ENCODE data around the gene ADAM19.

DNA sequence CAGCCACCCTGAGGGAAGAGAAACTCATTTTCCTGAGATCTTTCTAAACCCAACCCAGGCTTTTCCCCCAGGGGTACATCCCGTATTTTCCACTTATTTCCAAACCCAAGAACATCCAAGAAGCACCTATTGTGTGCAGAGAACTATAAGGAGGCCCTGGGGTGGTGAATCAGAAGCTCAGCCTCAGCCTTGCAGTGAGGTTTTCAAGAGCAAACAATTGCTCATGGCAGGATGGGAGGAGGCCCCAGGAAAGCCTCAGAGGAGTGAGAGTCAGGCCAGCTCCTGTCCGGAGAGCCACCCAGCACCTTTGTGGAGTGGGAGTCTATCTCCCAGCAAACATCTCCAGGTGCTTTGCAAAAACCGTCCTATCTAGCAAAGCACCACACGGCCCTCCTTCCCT lies 96.4 kb downstream of the ADAM19 start:
- TF ChIP-seq, protein P1, sequence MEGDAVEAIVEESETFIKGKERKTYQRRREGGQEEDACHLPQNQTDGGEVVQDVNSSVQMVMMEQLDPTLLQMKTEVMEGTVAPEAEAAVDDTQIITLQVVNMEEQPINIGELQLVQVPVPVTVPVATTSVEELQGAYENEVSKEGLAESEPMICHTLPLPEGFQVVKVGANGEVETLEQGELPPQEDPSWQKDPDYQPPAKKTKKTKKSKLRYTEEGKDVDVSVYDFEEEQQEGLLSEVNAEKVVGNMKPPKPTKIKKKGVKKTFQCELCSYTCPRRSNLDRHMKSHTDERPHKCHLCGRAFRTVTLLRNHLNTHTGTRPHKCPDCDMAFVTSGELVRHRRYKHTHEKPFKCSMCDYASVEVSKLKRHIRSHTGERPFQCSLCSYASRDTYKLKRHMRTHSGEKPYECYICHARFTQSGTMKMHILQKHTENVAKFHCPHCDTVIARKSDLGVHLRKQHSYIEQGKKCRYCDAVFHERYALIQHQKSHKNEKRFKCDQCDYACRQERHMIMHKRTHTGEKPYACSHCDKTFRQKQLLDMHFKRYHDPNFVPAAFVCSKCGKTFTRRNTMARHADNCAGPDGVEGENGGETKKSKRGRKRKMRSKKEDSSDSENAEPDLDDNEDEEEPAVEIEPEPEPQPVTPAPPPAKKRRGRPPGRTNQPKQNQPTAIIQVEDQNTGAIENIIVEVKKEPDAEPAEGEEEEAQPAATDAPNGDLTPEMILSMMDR (conservative IDR thresholded peaks at IDR 0.05; ENCODE audit: low read length) = no peak
- no peak for TF ChIP-seq EZH2phosphoT487 (IDR thresholded peaks at IDR 0.05; ENCODE audit: borderline replicate concordance)

Data from Loucy (cell line).